Ovary (tissue), 9 donors: Measurements from ENCODE around the gene LHX3. TPM values are rescaled to one million over a fixed set of nuclear protein-coding genes. Genes with fewer than 3 reads are reported as not detected.

Source experiments
- DNase-seq, 5 donors: peaks; one replicate each; pipeline ENCODE4 v3.0.0-alpha.2; 2019 to 2020
- H3K27ac ChIP-seq, 2 donors: fragments of 200-600 bp; one replicate each; pipeline versions ENCODE4 v1.5.1 to v1.8.0; 2019 to 2022
- H3K27me3 ChIP-seq: fragments of 200-600 bp; one replicate; pipeline ENCODE4 v1.8.0; 2022
- H3K36me3 ChIP-seq: fragments of 200-600 bp; sonication (generic); one replicate; pipeline ENCODE4 v1.5.1; 2019
- H3K4me1 ChIP-seq: one replicate; pipeline ENCODE4 v1.8.1; 2013; ENCODE audit warnings: mild to moderate bottlenecking, moderate library complexity; ENCODE audit not compliant: insufficient read depth
- H3K4me3 ChIP-seq: fragments of 200-600 bp; sonication (generic); one replicate; pipeline ENCODE4 v1.5.1; 2017
- H3K9me3 ChIP-seq, 2 donors: fragments of 200-600 bp in 1 of 2; sonication (generic) in 1 of 2; one replicate each; pipeline versions ENCODE4 v1.5.1 to v1.8.1; 2013 to 2019; ENCODE audit warnings: mild to moderate bottlenecking in 1 of 2, moderate library complexity in 1 of 2
- CTCF ChIP-seq, 3 donors: fragments of 450-650 bp in 2 of 3; fragments of 200-600 bp in 1 of 3; IDR thresholded peaks; one replicate each; pipeline versions ENCODE4 v1.5.1 to v1.8.0; 2016 to 2022; ENCODE audit warnings: antibody characterized with exemption in 3 of 3, mild to moderate bottlenecking in 1 of 3
- EP300 ChIP-seq: sonication (generic); formaldehyde crosslinking; IDR thresholded peaks from one replicate; pipeline ENCODE4 v1.6.1; 2017; ENCODE audit warnings: antibody characterized with exemption
- POLR2A ChIP-seq: fragments of 450-650 bp; IDR thresholded peaks from one replicate; pipeline ENCODE4 v1.6.1; 2017; ENCODE audit warnings: antibody characterized with exemption, mild to moderate bottlenecking, moderate library complexity
- WGBS, 3 donors: extraction: QIAGEN DNeasy Blood & Tissue Kit in 1 of 3; methylation state at CpG; one replicate each; pipeline versions ENCODE4 v1.1.5 to v1.1.7; 2013 to 2017; 5-methylcytosine and 5-hydroxymethylcytosine counted together
- intact Hi-C, 4 donors: fragments of 100-400 bp; cut with DNase I; formaldehyde crosslinking; loops; one replicate each; pipeline versions ENCODE4 v1.11.0 to v1.15.1; 2022 to 2023
- polyA plus RNA-seq, 2 donors: library from polyadenylated mRNA; stranded (reverse); fragments of 200-250 nt in 1 of 2; fragments of 350-450 nt in 1 of 2; fragmentation: Illumina TruSeq in 1 of 2; extraction: RNeasy Lipid Tissue Mini Kit (QIAGEN cat#74804) in 1 of 2; gene quantifications; one replicate each; pipeline ENCODE4 v1.2.3, GENCODE V29; 2013 to 2014
- total RNA-seq, 7 donors: library from RNA; depleted of rRNA in 2 of 7; stranded (reverse); fragments of >200 nt in 2 of 7; fragmentation: NEBNext Ultra II Directional in 3 of 7; extraction: Animal tissue kit (Norgen Biotek cat#: 25700) in 3 of 7; gene quantifications; one replicate each; pipeline versions ENCODE4 v1.1.0 to v1.2.4, GENCODE V29; 2016 to 2023
- donor health status: DM: no; HTN: no; CAD: no; lungs with moderate emphysema.
- donor health status: DM: no; HTN: no; CAD: no.
- donor health status: Bipolar disorder and iron deficiency.
- donor health status: DM: yes; HTN: yes; CAD: no.
- donor health status: DM: no; HTN: no; CAD: no.
- donor health status: DM: yes; HTN: yes; CAD: no.

The LHX3 gene
- total and polyA plus RNA-seq, 9 donors, result not detected

GRCh38 chr9:136181784-136182419 lies 23.0 kb downstream of the LHX3 start:
- WGBS, 3 donors, result 52 to 58% (median 55%) methylated on average over 8 of the region's 8 CpGs
- intact Hi-C loops, result no loop called here

GRCh38 chr9:136180586-136180985 lies 24.3 kb downstream of the LHX3 start:
- intact Hi-C loops, result no loop called here

More at GRCh38 chr9:136181784-136182419, 23.0 kb downstream of the LHX3 start:
- no peak for DNase-seq
- Histone ChIP-seq H3K27me3 (no peaks in the 10 kb centered on the region), H3K27ac (no peak overlapping the region), H3K9me3 (no peaks in the 10 kb centered on the region), H3K4me1 (no peaks in the 10 kb centered on the region), H3K36me3 (no peaks in the 10 kb centered on the region), H3K4me3 (no peak overlapping the region)
- TF ChIP-seq EP300 (no peak), CTCF (IDR thresholded peaks at IDR 0.05) (no peak), POLR2A (no peak)

GRCh38 chr9:136179761-136180160 lies 25.2 kb downstream of the LHX3 start:
- Histone ChIP-seq H3K27me3 (no peaks in the 10 kb centered on the region), H3K4me3 (no peak overlapping the region), H3K27ac (no peak overlapping the region), H3K9me3 (no peaks in the 10 kb centered on the region), H3K4me1 (no peaks in the 10 kb centered on the region), H3K36me3 (no peaks in the 10 kb centered on the region)
- WGBS, 3 donors, result 89 to 93% (median 91%) methylated on average over 13 of the region's 13 CpGs
- intact Hi-C loops, result loop anchor here in 1 of 4 donors (10.0 kb wide), 1 partner anchor 105 kb away; no protein-coding TSS in a partner anchor
- no peak for TF ChIP-seq POLR2A
- no peak for TF ChIP-seq EP300
- TF ChIP-seq CTCF (IDR thresholded peaks at IDR 0.05), result no peak
- no peak for DNase-seq

More at GRCh38 chr9:136180586-136180985, 24.3 kb downstream of the LHX3 start:
- TF ChIP-seq CTCF (IDR thresholded peaks at IDR 0.05) (no peak), EP300 (no peak), POLR2A (no peak)
- Histone ChIP-seq H3K4me3 (no peak overlapping the region), H3K27me3 (no peaks in the 10 kb centered on the region), H3K4me1 (no peaks in the 10 kb centered on the region), H3K9me3 (no peaks in the 10 kb centered on the region), H3K27ac (no peak overlapping the region), H3K36me3 (no peaks in the 10 kb centered on the region)
- WGBS, 3 donors, result 71 to 74% (median 72%) methylated on average over 11 of the region's 11 CpGs
- no peak for DNase-seq

GRCh38 chr9:136179101-136179616 lies 25.8 kb downstream of the LHX3 start:
- H3K4me3 ChIP-seq, result no peak overlapping the region
- no peaks in the 10 kb centered on the region for H3K36me3 ChIP-seq
- intact Hi-C loops, result loop anchor here in 1 of 4 donors (10.0 kb wide), 1 partner anchor 106 kb away; no protein-coding TSS in a partner anchor
- no peaks in the 10 kb centered on the region for H3K27me3 ChIP-seq
- DNase-seq, result no peak
- no peaks in the 10 kb centered on the region for H3K4me1 ChIP-seq
- no peaks in the 10 kb centered on the region for H3K9me3 ChIP-seq
- 41 to 53% (median 52%) methylated on average over 12 of the region's 12 CpGs for WGBS, 3 donors
- TF ChIP-seq CTCF (IDR thresholded peaks at IDR 0.05) (no peak), POLR2A (no peak), EP300 (no peak)
- H3K27ac ChIP-seq, result no peak overlapping the region
